GM18502 (cell line): ENCODE data around the gene SEMA5B.

ENCODE experiments used
- ATAC-seq: cut with Tn5 transposase; IDR thresholded peaks from one replicate; pipeline ENCODE4 v1.9.1; 2021; ENCODE audit warnings: mild to moderate bottlenecking; ENCODE audit not compliant: unreplicated experiment, poor library complexity

Gene SEMA5B, protein sequence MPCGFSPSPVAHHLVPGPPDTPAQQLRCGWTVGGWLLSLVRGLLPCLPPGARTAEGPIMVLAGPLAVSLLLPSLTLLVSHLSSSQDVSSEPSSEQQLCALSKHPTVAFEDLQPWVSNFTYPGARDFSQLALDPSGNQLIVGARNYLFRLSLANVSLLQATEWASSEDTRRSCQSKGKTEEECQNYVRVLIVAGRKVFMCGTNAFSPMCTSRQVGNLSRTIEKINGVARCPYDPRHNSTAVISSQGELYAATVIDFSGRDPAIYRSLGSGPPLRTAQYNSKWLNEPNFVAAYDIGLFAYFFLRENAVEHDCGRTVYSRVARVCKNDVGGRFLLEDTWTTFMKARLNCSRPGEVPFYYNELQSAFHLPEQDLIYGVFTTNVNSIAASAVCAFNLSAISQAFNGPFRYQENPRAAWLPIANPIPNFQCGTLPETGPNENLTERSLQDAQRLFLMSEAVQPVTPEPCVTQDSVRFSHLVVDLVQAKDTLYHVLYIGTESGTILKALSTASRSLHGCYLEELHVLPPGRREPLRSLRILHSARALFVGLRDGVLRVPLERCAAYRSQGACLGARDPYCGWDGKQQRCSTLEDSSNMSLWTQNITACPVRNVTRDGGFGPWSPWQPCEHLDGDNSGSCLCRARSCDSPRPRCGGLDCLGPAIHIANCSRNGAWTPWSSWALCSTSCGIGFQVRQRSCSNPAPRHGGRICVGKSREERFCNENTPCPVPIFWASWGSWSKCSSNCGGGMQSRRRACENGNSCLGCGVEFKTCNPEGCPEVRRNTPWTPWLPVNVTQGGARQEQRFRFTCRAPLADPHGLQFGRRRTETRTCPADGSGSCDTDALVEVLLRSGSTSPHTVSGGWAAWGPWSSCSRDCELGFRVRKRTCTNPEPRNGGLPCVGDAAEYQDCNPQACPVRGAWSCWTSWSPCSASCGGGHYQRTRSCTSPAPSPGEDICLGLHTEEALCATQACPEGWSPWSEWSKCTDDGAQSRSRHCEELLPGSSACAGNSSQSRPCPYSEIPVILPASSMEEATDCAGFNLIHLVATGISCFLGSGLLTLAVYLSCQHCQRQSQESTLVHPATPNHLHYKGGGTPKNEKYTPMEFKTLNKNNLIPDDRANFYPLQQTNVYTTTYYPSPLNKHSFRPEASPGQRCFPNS

DNA sequence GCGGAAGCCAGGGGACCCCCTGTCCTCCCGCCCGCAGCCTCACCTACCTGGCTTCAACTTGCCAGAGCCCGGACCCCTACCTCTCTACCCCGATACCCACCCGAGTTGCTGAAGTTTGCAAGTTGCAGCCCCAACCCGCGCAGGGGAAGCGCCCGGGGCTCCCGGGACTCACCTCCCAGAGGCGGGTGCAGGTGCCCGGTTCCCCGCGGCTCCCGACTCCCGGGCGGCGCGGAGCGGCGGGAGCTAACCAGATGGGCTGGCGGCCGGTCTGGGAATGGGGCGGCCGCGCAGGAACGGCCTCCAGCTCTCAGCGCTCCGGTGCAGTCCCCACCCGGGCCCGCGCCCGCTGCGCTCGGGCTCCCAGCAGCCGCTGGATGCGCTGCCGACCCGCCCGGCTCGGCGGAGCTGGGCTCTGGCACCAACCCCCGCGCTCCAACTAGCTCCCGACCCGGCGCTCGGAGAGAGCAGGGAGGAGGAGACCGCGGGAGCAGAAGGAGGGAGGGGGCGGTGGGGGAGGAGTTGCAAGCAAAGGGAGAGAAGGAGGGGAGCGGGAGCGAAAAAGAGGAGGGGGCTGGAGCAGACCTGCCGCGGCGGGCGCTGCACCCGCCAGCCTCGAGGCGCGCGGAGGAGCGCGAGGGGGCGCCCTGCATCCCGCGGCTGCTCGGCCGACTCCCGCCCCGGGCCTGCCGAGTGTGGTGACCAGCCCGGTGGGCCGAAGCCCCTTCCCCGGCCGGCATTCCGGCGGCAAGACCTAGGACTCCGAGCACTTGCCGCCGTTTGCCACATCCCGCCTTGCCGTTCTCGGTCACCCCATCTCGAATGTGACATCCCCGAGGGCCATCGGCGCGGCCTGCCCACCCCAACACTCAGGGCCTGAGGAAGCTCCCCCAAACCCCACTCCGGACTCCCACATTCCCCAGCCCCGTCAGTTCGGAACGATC lies at the start of gene SEMA5B:
Gene SEMA5B (minus strand): TSS at position 472 of the 941 bp plus-strand sequence. CDS start 66,500 bp downstream, outside the sequence.
- no peak for ATAC-seq

DNA sequence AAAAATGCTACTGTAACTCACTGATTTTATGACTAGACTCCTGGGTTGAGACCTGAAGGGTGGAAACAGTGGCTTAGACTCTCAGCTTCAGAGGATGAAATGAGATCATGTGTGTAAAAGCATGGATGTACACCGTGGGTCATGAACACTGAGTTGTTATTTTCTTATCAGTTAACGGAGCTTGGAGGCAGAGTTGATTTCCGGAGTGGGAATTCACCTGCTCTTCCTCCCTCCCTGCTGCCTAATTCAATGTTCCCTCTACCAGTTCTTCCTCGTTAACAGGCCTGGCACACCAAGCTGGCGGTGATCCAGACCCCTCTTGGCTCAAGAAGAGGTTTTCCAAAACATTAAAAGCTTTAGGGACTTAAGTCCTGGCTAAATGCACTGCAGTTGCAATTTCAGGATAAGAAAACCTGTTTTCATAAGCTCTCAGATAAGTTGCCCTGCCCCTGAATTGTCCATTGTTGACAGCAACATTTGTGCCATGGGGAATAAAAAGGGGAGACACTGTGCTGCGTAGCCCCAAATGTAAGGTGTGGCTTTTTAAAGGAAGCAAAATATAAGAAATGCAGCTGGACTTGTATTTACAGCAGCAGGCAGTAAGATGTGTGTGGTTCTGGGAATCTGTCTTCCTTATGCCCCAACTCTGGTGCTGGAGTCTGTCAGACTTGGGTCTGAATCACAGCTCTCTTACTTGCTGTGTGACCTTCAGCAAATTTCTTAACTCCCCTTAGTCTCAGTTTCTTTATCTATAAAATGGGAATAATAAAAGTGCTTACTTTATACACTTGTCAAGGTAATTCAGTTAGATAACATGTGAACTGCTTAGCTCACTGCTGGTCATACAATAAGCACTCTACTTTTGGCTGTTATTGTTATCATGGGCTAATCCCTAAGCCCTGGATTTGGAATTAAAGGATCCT lies 49.2 kb upstream of the SEMA5B start:
- ATAC-seq = no peak

DNA sequence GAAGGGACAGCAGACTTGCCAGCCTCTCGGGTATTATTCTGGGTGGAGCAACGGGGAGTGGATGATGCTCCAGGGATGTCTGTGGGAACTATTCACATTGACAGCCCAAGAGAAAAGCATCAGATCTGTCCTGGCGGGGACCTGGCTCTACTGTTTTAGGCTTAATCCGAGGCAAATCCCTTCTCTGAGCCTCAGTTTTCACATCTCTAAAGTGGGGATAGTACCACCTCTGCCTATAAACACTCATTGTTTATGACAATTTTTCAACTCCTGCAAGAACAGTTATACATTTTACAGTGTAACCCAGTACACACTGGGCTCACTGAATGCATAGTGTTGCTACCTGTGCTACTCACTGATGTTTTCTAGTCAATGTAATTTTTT lies 48.5 kb upstream of the SEMA5B start:
- no peak for ATAC-seq

DNA sequence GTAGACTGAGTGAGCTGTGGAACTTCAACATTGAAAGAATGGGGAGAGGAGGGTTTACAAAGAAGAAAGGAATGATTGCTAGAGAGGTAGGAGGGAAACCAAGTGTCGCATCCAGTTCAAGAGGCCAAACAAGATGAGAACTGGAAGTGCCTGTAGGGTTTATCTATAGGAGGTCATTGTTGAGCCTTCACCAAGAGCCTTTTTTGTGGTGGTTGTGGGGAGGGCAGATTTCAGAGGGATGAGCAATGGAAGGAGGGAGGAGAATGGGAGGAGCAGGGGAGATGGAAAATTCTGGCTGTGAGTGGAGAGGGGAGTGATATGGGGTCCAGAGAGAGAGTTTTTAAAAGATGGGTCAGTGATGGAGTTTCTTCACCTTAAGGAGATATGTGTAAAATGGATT lies 47.8 kb upstream of the SEMA5B start:
- no peak for ATAC-seq

DNA sequence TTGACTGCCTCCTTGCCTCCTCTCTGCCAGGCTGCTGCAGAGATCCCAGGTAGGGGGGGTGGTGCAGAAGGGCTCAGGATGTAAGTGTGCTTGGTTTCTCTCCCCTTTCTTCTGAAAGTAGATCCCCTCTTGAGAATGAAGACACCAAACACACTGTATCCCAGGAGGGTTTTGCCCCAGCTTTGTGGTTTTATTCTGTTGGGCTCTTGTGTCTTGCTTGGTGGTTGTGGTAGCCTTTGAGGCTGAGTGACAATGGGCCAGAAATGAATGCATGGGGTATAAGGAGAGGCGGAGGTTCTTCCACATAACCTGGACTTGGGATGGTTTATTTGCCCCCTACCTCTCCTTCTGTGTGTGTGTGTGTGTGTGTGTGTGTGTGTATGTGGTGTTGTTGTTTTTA lies 45.0 kb upstream of the SEMA5B start:
- ATAC-seq = no peak

DNA sequence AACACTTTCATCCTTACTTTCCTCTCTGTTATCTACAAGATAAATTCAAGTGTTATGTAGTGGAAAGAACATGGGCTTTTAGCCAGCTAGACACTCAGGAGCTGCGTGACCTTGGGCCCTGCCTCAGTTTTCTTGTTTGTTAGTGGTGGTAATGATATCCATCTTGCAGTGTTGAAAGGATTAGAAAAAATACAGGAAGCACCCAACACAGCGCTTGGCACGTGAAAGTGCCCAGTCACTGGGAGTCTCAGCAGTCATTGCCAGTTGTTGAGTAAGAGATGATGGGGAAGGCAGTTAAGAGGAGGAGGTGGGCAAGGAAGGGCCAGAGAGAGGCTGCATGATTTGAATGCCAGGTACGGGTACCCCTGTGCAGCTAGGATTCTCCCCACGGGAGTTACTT lies 44.6 kb upstream of the SEMA5B start:
- ATAC-seq = no peak

DNA sequence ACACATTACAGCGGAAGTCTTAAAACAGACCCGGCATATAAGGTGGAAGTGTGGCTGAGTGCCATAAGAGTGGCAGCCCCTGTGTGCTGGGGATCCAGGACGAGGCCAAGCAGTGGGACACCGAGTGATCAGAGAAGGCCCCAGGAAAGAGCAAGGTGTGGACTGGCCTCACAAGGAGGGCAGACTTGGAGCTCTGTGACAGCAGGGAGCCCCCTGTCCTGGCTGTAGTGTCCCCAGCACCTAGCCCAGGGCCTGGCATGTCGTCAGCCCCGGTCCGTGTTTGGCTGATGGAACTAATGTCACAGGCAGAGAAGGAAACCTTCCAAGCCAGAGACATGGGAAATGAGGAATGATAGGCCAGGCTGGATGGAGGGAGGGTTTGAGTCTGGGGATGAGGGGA lies 44.0 kb upstream of the SEMA5B start:
- no peak for ATAC-seq

DNA sequence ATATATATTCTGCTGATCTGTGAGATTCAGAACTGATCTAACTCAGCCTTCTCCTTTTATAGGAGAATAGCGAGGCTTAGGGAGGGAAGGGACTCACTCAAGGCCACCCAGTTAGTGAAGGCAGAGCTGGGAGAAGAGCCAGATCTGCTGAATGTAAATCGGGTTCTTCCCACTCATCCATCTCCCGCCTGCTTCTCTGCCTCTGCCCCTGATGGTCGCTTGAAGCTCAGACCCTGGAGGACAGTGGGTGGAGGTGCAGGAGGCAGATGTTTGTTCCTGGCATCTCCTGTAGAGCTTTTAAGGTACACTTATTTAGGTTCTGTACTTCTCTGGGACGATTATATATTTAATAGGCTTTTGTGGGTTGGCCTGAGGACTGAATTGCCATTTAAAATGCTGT lies 43.6 kb upstream of the SEMA5B start:
- no peak for ATAC-seq

DNA sequence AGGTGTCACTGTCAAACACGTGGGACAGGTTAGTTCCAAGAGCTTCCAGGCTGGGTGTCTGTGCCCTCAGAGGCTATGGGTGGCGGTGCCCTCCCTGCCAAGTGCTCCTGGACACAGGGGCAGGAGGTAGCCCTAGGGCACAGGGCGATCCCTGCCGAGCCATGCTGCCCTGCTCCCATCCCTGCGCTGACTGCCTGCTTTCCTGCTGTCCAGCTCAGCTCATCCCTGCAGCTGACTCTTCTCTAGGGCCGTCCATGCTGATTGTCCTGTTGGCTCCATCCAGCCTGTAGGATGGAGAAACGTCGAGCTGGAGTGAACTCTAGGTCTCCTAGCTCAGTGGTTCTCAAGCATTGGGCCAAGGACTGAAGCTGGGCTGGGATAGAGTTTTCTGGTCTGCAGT lies 42.9 kb upstream of the SEMA5B start:
- ATAC-seq = no peak

DNA sequence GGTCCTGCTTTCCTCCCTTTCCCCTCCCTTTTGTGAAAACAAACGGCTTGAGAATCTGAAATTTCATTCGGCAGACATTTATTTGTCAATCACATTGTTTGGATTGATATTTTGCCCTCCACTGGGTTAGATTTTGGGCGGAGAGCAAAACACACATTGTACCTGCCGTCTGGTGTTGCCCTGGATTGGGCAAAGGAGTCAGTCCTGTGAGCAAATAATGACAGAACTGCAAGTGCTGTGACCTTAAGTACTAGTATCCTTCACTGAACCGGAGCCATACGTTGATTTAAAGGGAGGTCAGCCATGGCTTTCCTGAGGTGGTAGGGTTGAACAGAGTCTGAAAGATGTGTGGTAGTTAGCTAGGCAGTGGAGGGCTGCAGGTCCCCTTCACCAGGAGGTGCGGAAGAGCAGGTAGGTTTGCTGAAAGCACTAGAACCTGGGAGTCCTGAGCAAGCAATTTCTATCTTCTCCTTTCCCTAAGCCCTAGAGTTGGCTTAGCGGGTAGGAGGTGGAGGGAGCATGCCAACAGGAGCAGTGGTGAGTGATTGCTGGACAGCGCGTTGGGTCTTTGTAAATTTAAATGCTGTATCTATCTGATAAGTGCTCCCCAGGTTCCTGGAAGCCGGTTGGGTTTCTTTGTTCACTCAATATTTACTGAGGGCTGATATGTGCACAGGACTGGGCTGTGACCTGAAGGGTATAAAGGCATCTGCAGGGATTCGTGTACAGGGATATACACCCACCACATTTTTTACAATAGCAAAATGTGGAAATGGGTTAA lies 41.2 kb upstream of the SEMA5B start:
- ATAC-seq = no peak

DNA sequence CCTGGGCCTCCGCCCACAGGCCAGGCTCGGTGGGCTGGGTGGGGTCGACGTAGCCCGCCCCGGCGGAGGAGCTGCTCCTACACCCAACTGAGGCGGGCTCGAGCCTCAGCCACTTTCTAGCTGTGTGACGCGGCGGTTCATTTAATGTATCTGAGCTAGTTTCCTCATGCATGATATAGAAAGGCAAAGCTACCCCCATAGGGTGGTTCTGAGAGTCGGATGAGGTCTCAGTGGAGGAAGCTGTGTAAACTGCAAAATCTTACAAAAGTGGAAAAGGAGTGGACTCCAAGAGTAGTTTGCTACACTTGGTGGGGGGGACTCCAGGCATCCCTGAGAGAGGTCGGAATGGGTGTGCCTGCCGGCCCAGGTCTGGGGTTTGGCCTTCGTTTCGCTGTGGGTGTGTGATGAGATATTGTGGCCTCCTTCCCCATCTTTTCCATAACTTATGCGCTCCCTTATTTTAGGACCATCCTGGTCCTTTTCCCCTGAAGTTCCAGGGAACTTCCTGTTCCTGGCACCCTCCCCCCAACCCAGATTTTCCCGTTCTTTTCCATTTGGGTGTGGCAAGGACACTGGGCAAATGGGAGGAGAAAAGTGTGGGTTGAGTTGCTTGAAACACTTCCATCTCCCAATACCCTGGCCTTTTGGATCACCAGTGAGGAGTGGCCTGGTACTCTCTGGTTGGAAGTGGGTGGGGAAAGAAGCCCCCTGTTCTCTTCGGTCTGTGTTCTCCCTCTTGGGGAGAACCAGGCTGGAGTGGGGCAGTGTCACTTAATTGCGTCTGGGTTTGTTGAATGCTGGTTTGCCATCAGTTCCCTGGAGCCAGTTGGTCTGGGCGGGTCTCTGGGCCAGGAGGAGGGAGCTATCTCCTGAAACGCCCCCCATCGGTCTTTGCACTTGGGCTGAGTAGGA lies 40.4 kb upstream of the SEMA5B start:
- peak; percentile 45 for ATAC-seq

DNA sequence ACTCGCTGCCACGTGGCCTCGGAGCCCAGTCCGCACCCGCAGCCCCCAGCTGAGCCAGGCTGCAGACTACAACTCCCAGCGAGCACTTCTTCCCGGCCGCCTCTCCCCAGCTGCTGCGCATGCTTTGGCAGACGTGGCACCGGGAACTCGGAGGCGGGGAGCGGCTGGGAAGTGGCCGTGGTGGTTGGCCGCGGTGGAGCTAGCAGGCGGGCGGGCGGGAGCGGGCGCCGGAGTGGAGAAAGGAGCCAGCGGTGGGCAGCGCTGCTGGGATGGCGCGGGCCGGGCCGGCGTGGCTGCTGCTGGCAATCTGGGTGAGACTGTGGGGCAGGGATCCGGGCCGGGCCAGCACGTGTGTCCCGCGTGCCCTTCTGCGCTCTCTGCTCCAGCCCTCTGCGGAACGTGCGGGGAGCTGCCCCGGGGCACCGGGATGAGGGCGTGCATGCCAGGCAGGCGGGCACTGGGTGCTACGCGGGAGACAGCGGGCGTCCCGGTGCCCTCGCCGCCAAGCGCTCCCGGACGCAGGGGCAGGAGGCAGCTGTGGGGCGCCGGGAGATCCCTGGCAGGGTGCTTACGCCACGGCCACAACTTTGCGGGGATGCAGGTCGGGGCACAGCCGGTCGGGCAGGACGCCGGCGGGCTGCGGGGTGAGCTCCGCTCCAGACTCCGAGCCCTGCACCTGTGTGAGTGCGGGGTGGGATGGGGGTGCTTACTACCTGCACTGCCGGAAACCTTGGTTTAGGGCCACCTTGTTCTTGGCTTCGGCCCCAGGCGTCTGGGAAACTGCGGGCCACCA lies 39.5 kb upstream of the SEMA5B start, which contains the start of gene PDIA5:
Gene PDIA5 (plus strand): TSS at position 130 of the 793 bp plus-strand sequence. CDS start 140 bp downstream, at position 270.
- peak; percentile 87 for ATAC-seq

DNA sequence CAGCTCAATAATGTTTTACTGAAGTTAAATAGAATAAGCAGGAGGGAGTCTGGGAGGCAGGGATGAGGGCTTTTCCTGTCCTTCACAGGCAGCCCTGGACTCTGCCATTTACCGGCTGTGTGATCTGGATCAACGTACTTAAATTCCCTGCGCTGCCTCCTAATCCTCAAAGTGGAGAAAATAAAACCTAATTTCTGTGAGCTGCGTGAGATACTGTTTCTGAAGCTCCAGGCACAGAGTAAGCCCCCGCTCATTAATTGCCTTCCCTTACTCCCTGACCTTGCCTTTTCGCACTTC lies 39.0 kb upstream of the SEMA5B start:
- ATAC-seq = no peak

DNA sequence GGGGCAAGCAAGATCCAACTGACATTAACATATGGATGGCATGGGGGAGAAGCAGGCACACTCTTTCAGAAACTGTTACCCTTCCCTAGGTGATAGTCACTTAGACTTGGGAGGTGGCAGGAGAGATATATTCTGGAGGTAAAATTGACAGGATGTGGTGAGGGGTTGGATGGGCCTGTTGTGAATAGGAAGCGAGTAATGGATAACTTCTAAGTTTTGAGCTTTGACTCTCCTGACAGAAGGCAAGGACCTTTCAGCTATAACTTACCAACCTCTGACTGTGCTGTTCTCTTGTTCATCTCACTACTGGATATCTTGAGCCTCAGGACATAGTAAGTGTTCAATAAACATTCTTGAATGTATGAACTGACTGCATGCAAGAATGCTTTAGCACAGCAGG lies 37.4 kb upstream of the SEMA5B start:
- ATAC-seq = no peak

DNA sequence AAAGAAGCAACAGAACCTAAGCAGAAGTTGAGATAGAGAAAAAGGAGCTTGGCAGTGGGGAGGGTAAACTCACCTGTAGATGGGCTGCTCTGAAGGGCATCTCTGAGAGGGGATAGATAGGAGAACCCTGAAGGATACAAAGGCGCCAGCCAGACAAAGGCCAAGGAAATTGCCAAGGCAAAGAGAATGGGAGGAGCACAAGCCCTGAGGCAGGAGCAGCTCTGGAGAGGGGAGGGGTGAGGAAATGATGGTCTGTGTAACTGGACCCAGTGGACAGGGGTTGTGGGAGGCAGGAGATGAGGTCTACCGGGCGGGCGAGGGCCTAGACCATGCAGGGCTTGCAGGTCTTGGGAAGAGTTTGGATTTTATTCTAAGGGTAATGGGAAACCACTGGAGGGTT lies 36.9 kb upstream of the SEMA5B start:
- ATAC-seq = no peak

DNA sequence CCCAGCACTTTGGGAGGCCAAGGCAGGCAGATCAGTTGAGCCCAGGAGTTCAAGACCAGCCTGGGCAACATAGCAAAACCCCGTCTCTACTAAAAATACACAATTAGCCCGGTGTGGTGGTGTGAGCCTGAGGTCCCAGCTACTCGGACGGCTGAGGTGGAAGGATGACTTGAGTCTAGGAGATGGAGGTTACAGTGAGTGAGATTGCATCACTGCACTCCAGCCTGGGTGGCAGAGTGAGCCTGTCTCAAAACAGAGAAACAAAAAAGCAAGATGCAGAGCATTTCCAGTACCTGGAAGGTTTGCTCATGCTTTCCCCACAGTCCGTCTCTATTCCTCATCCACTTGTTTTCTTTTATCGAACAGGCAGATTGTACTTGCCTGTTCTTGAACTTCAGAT lies 35.5 kb upstream of the SEMA5B start:
- no peak for ATAC-seq
